Gastroesophageal sphincter (tissue), 3 donors: ENCODE data around the gene AFG3L2.

Experiments
- CTCF ChIP-seq, 4 experiments: fragments of 200-600 bp in 2 of 4; fragments of 450-650 bp in 2 of 4; sonication (generic) in 1 of 4; IDR thresholded peaks; one replicate each; pipeline ENCODE4 v1.5.1; 2017 to 2019; ENCODE audit warnings: antibody characterized with exemption in 4 of 4, mild to moderate bottlenecking in 2 of 4, moderate library complexity in 2 of 4
- POLR2A ChIP-seq, 2 donors: fragments of 450-650 bp; IDR thresholded peaks; one replicate each; pipeline ENCODE4 v1.6.1; 2017; ENCODE audit warnings: antibody characterized with exemption in 2 of 2, mild to moderate bottlenecking in 2 of 2, moderate library complexity in 1 of 2
- POLR2AphosphoS5 ChIP-seq: sonication (generic); formaldehyde crosslinking; IDR thresholded peaks from one replicate; pipeline ENCODE4 v1.6.1; 2017; ENCODE audit warnings: antibody characterized with exemption

GRCh38 chr18:12373771-12374116 is 3.3 kb downstream of the AFG3L2 start:
- TF ChIP-seq CTCF (IDR thresholded peaks at IDR 0.05): no peak
- TF ChIP-seq POLR2A (IDR thresholded peaks at IDR 0.05): no peak
- TF ChIP-seq POLR2AphosphoS5: no peak
